Liver (tissue), 3 donors: ENCODE data around the gene RPL21.

ENCODE experiments used
- ATF3 ChIP-seq: IDR thresholded peaks from 2 replicates; pipeline ENCODE4 v1.6.1; 2016; ENCODE audit warnings: antibody characterized with exemption
- CTCF ChIP-seq: fragments of 150-350 bp; IDR thresholded peaks from 2 replicates; pipeline ENCODE4 v1.5.1; 2017; ENCODE audit warnings: improper control_type of control experiment, low read depth, low read length; ENCODE audit not compliant: missing input control
- EGR1 ChIP-seq, 2 donors: IDR thresholded peaks; 2 replicates each; pipeline ENCODE4 v1.6.1; 2016 to 2018; ENCODE audit warnings: antibody characterized with exemption in 2 of 2, low read depth in 2 of 2
- GABPA ChIP-seq, 2 donors: IDR thresholded peaks in 1 of 2; conservative IDR thresholded peaks in 1 of 2; 2 replicates each; pipeline ENCODE4 v1.6.1; 2016; ENCODE audit warnings: antibody characterized with exemption in 2 of 2, mild to moderate bottlenecking in 1 of 2, moderate library complexity in 1 of 2
- HNF4A ChIP-seq, 2 donors: conservative IDR thresholded peaks; 2 replicates each; pipeline ENCODE4 v1.6.1; 2016; ENCODE audit warnings: antibody characterized with exemption in 2 of 2, mild to moderate bottlenecking in 2 of 2
- REST ChIP-seq: IDR thresholded peaks from 2 replicates; pipeline ENCODE4 v1.6.1; 2016; ENCODE audit warnings: antibody characterized with exemption, mild to moderate bottlenecking
- SP1 ChIP-seq: IDR thresholded peaks from 2 replicates; pipeline ENCODE4 v1.6.1; 2018; ENCODE audit warnings: antibody characterized with exemption, mild to moderate bottlenecking
- TAF1 ChIP-seq: conservative IDR thresholded peaks from 2 replicates; pipeline ENCODE4 v1.6.1; 2016; ENCODE audit warnings: antibody characterized with exemption, mild to moderate bottlenecking
- ZBTB33 ChIP-seq: IDR thresholded peaks from 2 replicates; pipeline ENCODE4 v1.6.1; 2016; ENCODE audit warnings: antibody characterized with exemption
- donor health status: healthy.
- donor health status: healthy.

- TF ChIP-seq ZBTB33 (no peak), CTCF (no peak), HNF4A (conservative IDR thresholded peaks at IDR 0.05) (no peak), SP1 (no peak), EGR1 (IDR thresholded peaks at IDR 0.05; ENCODE audit: low read depth in 2 of 2) (no peak), TAF1 (no peak), REST (no peak), GABPA (IDR thresholded peaks at IDR 0.05 in 1 of 2, conservative IDR thresholded peaks at IDR 0.05 in 1 of 2) (no peak), ATF3 (no peak)
Measured at GRCh38 chr13:27264181-27264580, 12.8 kb downstream of the RPL21 start.
